Measurements from ENCODE around the gene NDUFS5. TPM values are rescaled to one million over a fixed set of nuclear protein-coding genes. Genes with fewer than 3 reads are reported as not detected.

Gene NDUFS5
- total RNA-seq, 4 donors from 2014 or later, result 300 to 553 (median 521) TPM

DNA sequence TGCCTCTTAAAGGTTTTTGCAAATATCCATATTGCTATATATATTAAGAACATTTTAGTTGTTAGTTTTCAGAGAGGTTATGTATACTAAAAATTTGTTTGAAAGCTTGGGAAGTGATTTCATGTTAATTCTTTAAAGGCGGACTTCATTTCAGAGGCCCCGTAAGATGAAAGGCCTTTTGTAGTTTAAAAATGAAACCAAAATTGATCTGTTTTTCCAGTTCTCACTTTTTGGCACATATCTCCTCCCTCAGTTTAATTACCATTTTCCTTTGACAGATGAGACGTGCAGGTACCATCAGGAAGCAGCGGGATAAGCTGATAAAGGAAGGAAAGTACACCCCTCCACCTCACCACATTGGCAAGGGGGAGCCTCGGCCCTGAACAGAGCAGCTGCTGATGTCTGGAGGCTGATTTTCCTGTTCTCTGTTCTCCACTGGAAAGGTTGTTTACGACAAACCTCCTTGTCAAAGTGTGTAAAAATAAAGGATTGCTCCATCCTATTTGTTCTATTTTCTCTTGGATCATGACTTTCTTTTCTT is 8.0 kb downstream of the NDUFS5 start:
- peaks cover 0 to 99% of the 10 kb centered on the region in 2 donors for H3K36me3 ChIP-seq
- no peak overlapping the region for H3K4me3 ChIP-seq
- H3K4me1 ChIP-seq, result peaks cover 0 to 37% (median 0%) of the 10 kb centered on the region in 3 donors
- H3K27me3 ChIP-seq, result no peaks in the 10 kb centered on the region
- no peak for ATAC-seq
- TF ChIP-seq CTCF (IDR thresholded peaks at IDR 0.05) (no peak), POLR2AphosphoS5 (IDR thresholded peaks at IDR 0.05) (no peak), EP300 (IDR thresholded peaks at IDR 0.05) (no peak), POLR2A (IDR thresholded peaks at IDR 0.05) (no peak)
- no peaks in the 10 kb centered on the region for H3K9me3 ChIP-seq
- WGBS, 2 donors (ENCODE audit: low coverage in 1 of 2), result 64 to 67% methylated on average over 2 to 6 of the region's 6 CpGs
- H3K27ac ChIP-seq, result no peak overlapping the region

- TF ChIP-seq POLR2A (IDR thresholded peaks at IDR 0.05) (no peak), CTCF (IDR thresholded peaks at IDR 0.05) (no peak), EP300 (IDR thresholded peaks at IDR 0.05) (no peak), POLR2AphosphoS5 (IDR thresholded peaks at IDR 0.05) (no peak)
- WGBS, 2 donors (ENCODE audit: low coverage in 1 of 2), result 100% methylated on average over 1 of the region's 5 CpGs
- Histone ChIP-seq H3K9me3 (no peaks in the 10 kb centered on the region), H3K4me3 (no peak overlapping the region), H3K4me1 (peaks cover 0 to 12% (median 0%) of the 10 kb centered on the region in 3 donors), H3K27me3 (no peaks in the 10 kb centered on the region), H3K36me3 (peaks cover 0 to 90% of the 10 kb centered on the region in 2 donors), H3K27ac (no peak overlapping the region)
- no peak for ATAC-seq
Observed at GRCh38 chr1:39036678-39037077, 10.5 kb downstream of the NDUFS5 start.

DNA sequence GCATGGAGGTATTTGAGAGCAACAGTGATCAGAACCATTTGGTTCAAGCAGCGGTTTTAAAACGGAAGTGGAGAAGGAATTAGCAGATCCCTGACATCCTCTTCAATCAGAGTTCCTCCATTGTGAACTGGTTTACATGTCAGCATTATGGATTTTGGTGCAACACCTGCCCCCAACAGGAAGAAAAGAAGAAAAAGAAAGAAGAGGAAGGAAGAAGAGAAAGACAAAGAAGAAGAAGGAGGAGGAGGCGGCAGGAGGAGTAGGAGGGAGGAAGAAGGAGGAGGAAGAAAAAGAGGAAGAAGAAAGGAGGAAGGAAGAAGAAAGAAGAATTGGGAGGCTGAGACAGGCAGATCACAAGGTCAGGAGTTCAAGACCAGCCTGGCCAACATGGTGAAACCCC is 17.4 kb downstream of the NDUFS5 start:
- 80 to 95% methylated on average over 2 to 3 of the region's 3 CpGs for WGBS, 2 donors (ENCODE audit: low coverage in 1 of 2)
- H3K9me3 ChIP-seq, result no peaks in the 10 kb centered on the region
- ATAC-seq, result no peak
- TF ChIP-seq EP300 (IDR thresholded peaks at IDR 0.05), result no peak
- no peak for TF ChIP-seq POLR2AphosphoS5 (IDR thresholded peaks at IDR 0.05)
- no peak for TF ChIP-seq CTCF (IDR thresholded peaks at IDR 0.05)
- no peak for TF ChIP-seq POLR2A (IDR thresholded peaks at IDR 0.05)
- H3K27me3 ChIP-seq, result no peaks in the 10 kb centered on the region
- H3K27ac ChIP-seq, result no peak overlapping the region
- peaks cover 0 to 76% of the 10 kb centered on the region in 2 donors for H3K36me3 ChIP-seq
- H3K4me3 ChIP-seq, result no peak overlapping the region
- peaks cover 0 to 6% (median 0%) of the 10 kb centered on the region in 3 donors for H3K4me1 ChIP-seq

DNA sequence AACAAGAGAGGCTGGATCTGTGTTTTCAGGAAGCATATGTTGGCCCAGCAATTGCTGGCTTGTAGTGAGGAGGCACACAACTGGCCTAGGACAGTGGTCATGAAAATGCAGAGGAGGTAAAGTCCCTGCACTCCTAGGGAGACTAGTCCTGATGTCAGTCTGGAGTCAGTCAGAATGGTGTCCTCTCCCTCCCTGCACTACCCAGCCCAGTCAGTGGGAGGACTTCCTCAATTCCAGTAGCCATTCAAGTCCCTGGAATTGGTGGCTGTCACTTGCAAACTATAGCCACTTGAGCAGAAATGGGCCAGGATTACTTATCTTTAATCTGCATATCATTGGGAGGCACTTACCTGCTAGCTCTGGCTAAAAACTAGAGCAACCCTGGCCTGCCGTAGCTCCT is 18.6 kb downstream of the NDUFS5 start:
- no peak for ATAC-seq
- H3K36me3 ChIP-seq, result peaks cover 0 to 68% of the 10 kb centered on the region in 2 donors
- H3K4me1 ChIP-seq, result peaks cover 0 to 6% (median 0%) of the 10 kb centered on the region in 3 donors
- no peak overlapping the region for H3K27ac ChIP-seq
- TF ChIP-seq POLR2AphosphoS5 (IDR thresholded peaks at IDR 0.05) (no peak), EP300 (IDR thresholded peaks at IDR 0.05) (no peak), CTCF (IDR thresholded peaks at IDR 0.05) (no peak), POLR2A (IDR thresholded peaks at IDR 0.05) (no peak)
- H3K4me3 ChIP-seq, result no peak overlapping the region
- no peaks in the 10 kb centered on the region for H3K9me3 ChIP-seq
- 83% methylated on average over 1 of the region's 1 CpG for WGBS, 2 donors (ENCODE audit: low coverage in 1 of 2)
- H3K27me3 ChIP-seq, result no peaks in the 10 kb centered on the region

DNA sequence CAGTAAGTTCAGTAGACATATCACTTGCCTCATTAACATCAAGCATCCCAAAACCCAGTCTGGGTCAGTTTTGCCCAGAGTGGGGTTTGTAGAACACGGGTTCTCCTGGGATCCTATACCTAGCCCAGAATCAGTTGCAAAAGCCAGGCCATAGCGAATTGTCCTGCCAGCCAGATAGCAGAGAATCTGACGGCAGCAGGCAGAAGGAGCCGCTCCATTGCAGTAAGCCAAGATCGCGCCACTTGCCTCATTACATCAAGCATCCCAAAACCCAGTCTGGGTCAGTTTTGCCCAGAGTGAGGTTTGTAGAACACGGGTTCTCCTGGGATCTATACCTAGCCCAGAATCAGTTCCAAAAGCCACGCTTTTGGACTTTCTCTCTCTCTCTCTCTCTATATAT is 19.1 kb downstream of the NDUFS5 start:
- 60 to 68% methylated on average over 1 to 3 of the region's 8 CpGs for WGBS, 2 donors (ENCODE audit: low coverage in 1 of 2)
- Histone ChIP-seq H3K9me3 (no peaks in the 10 kb centered on the region), H3K4me1 (peaks cover 0 to 6% (median 0%) of the 10 kb centered on the region in 3 donors), H3K36me3 (peaks cover 0 to 73% of the 10 kb centered on the region in 2 donors), H3K27ac (no peak overlapping the region), H3K4me3 (no peak overlapping the region), H3K27me3 (no peaks in the 10 kb centered on the region)
- no peak for TF ChIP-seq CTCF (IDR thresholded peaks at IDR 0.05)
- TF ChIP-seq POLR2AphosphoS5 (IDR thresholded peaks at IDR 0.05), result no peak
- ATAC-seq, result no peak
